Adrenal gland (tissue), 12 donors: ENCODE results near the gene UBE2E1. TPM values are rescaled to one million over a fixed set of nuclear protein-coding genes. Genes with fewer than 3 reads are reported as not detected.

Source experiments
- DNase-seq, 7 donors: peaks; one replicate each; pipeline ENCODE4 v3.0.0-alpha.2; 2019 to 2020
- H3K27ac ChIP-seq, 5 donors: fragments of 200-600 bp; sonication (generic) in 4 of 5; 1 replicate in 3 of 5; 2 replicates in 2 of 5; pipeline versions ENCODE4 v1.5.1 to v1.8.0; 2016 to 2020; ENCODE audit warnings: mild to moderate bottlenecking in 1 of 5
- H3K27me3 ChIP-seq: fragments of 200-600 bp; 2 replicates; pipeline ENCODE4 v1.8.0; 2021
- H3K36me3 ChIP-seq, 2 donors: fragments of 200-600 bp; replicated peaks in 1 of 2; 1 replicate in 1 of 2; 2 replicates in 1 of 2; pipeline versions ENCODE4 v1.5.1 to v1.8.0; 2018 to 2022
- H3K4me1 ChIP-seq, 2 donors: fragments of 200-600 bp; replicated peaks in 1 of 2; 1 replicate in 1 of 2; 2 replicates in 1 of 2; pipeline versions ENCODE4 v1.5.1 to v1.8.0; 2018 to 2021
- H3K4me3 ChIP-seq, 4 donors: fragments of 200-600 bp; sonication (generic) in 3 of 4; one replicate each; pipeline ENCODE4 v1.5.1; 2016 to 2018
- H3K9me3 ChIP-seq, 3 donors: fragments of 200-600 bp; sonication (generic) in 1 of 3; replicated peaks in 1 of 3; 1 replicate in 2 of 3; 2 replicates in 1 of 3; pipeline versions ENCODE4 v1.5.1 to v1.8.0; 2016 to 2021
- POLR2A ChIP-seq, 2 donors: fragments of 450-650 bp; IDR thresholded peaks; one replicate each; pipeline ENCODE4 v1.6.1; 2017; ENCODE audit warnings: antibody characterized with exemption in 2 of 2, mild to moderate bottlenecking in 2 of 2, moderate library complexity in 1 of 2
- WGBS, 4 donors: extraction: QIAGEN DNeasy Blood & Tissue Kit in 2 of 4; methylation state at CpG; one replicate each; pipeline versions ENCODE4 v1.1.5 to v1.1.7; 2013 to 2017; 5-methylcytosine and 5-hydroxymethylcytosine counted together
- intact Hi-C, 2 donors: fragments of 100-400 bp; cut with DNase I; formaldehyde crosslinking; loops; one replicate each; pipeline versions ENCODE4 v1.14.1 to v1.15.0; 2022 to 2023
- polyA plus RNA-seq, 3 donors: library from polyadenylated mRNA; stranded (reverse); fragments of 200-250 nt in 2 of 3; fragments of 350-450 nt in 1 of 3; fragmentation: Illumina TruSeq in 1 of 3; extraction: RNeasy Lipid Tissue Mini Kit (QIAGEN cat#74804) in 1 of 3; gene quantifications; one replicate each; pipeline ENCODE4 v1.2.3, GENCODE V29; 2013 to 2014
- total RNA-seq, 9 donors: library from RNA; depleted of rRNA in 4 of 9; stranded (reverse); fragments of >200 nt in 4 of 9; fragments of 120-200 nt in 1 of 9; fragmentation: NEBNext Ultra II Directional in 1 of 9; extraction: Animal tissue kit (Norgen Biotek cat#: 25700) in 1 of 9; gene quantifications; one replicate each; pipeline versions ENCODE4 v1.1.0 to v1.2.4, GENCODE V29; 2013 to 2023
- TF ChIP-seq, protein P1 (sequence below), 6 experiments: fragments of 450-650 bp in 4 of 6; fragments of 200-600 bp in 2 of 6; sonication (generic) in 1 of 6; IDR thresholded peaks; 1 replicate in 5 of 6; 2 replicates in 1 of 6; pipeline versions ENCODE4 v1.5.1 to v1.8.0; 2016 to 2021; ENCODE audit warnings: antibody characterized with exemption in 6 of 6, mild to moderate bottlenecking in 2 of 6, moderate library complexity in 1 of 6
- donor health status: healthy with polysubstance abuse.
- donor health status: Bipolar disorder and iron deficiency.
- donor health status: DM: yes; HTN: yes; CAD: no.
- donor health status: DM: no; HTN: no; CAD: no.
- donor health status: DM: no; HTN: no; CAD: no.
- donor health status: DM: yes; HTN: yes; CAD: no.

Gene UBE2E1
- total and polyA plus RNA-seq, 12 donors: 19.4 to 80.5 (median 59.9) TPM

DNA sequence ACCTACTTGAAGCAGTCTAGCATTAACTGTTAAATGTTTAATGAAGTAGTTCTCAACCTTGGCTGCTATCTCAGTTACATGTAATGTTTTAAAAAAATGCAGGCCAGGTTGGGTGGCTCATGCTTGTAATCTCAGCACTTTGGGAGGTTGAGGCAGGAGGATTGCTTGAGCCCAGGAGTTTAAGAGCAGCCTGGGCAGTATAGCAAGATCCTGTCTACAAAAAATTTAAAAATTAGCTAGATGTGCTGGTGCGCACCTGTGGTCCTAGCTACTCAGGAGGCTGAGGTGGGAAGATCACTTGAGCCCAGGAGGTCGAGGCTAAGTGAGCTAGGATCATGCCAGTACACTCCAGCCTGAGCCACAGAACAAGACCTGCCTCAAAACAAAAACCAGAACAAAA lies 29.3 kb downstream of the UBE2E1 start:
- no peak for DNase-seq
- intact Hi-C loops: no loop called here
- H3K9me3 ChIP-seq: no peaks in the 10 kb centered on the region
- no peak for TF ChIP-seq POLR2A (IDR thresholded peaks at IDR 0.05)
- TF ChIP-seq, protein P1, sequence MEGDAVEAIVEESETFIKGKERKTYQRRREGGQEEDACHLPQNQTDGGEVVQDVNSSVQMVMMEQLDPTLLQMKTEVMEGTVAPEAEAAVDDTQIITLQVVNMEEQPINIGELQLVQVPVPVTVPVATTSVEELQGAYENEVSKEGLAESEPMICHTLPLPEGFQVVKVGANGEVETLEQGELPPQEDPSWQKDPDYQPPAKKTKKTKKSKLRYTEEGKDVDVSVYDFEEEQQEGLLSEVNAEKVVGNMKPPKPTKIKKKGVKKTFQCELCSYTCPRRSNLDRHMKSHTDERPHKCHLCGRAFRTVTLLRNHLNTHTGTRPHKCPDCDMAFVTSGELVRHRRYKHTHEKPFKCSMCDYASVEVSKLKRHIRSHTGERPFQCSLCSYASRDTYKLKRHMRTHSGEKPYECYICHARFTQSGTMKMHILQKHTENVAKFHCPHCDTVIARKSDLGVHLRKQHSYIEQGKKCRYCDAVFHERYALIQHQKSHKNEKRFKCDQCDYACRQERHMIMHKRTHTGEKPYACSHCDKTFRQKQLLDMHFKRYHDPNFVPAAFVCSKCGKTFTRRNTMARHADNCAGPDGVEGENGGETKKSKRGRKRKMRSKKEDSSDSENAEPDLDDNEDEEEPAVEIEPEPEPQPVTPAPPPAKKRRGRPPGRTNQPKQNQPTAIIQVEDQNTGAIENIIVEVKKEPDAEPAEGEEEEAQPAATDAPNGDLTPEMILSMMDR (IDR thresholded peaks at IDR 0.05): no peak
- WGBS, 4 donors: 93 to 100% (median 98%) methylated on average over 2 of the region's 2 CpGs
- no peaks in the 10 kb centered on the region for H3K36me3 ChIP-seq
- no peaks in the 10 kb centered on the region for H3K27me3 ChIP-seq
- H3K4me1 ChIP-seq: peaks cover 0 to 38% of the 10 kb centered on the region in 2 donors
- H3K4me3 ChIP-seq: no peak overlapping the region
- no peak overlapping the region for H3K27ac ChIP-seq

DNA sequence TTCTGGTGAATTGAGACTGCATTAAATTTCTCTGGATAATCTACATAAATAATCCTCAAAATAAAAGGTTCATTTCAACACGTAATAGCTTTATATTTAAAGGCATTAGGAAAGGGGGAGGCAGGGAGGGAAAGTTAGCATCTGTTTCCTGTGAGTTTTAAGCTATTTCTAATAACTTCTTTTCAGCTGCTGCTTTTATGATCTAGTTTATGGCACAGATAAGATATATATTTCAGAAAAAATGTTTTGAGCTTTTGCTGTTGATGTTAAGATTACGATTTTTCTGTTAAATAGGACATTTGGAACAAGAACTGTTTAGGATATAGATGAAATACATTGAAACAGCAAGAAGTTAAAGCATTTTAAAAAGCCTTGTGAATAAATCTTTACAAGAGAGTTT lies 30.0 kb downstream of the UBE2E1 start:
- no peaks in the 10 kb centered on the region for H3K36me3 ChIP-seq
- H3K4me3 ChIP-seq: no peak overlapping the region
- H3K9me3 ChIP-seq: no peaks in the 10 kb centered on the region
- WGBS, 4 donors: 70 to 79% (median 74%) methylated on average over 2 of the region's 2 CpGs
- intact Hi-C loops: no loop called here
- no peak for TF ChIP-seq POLR2A (IDR thresholded peaks at IDR 0.05)
- TF ChIP-seq, protein P1 (IDR thresholded peaks at IDR 0.05): no peak
- H3K4me1 ChIP-seq: peaks cover 0 to 31% of the 10 kb centered on the region in 2 donors
- no peak for DNase-seq
- H3K27ac ChIP-seq: no peak overlapping the region
- no peaks in the 10 kb centered on the region for H3K27me3 ChIP-seq

DNA sequence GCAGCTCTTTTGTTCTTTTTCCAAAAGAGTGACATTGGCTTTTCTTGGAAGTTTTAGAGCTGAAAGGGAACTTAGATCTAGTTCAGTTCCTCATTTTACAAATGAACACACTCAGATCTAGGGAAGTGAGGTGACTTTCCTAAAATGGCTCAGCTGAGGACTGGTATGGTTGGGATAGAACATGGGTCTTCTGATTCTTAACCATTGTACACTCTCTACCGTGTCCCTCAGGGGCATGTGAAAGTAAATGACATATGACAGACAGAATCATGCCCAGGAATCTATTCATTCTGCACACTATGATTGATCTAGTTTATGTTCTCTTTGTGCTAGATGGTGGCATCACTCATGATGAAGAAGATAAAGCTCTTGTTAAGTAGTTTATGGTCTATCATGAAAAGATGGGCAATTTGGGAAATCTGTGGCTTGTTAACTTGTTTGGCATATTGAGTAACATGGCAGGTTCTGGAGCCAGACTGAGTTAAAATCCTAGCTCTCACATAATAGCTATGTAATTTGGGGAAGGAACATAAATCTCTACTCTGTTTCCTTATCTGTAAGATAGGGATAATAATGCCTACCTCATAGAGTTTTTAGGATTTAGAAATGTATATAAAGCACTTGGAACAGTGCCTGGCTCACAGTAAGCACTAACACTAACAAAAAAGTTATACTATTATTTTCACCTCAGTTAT lies 30.9 kb downstream of the UBE2E1 start:
- Histone ChIP-seq H3K4me1 (peaks cover 0 to 28% of the 10 kb centered on the region in 2 donors), H3K27ac (no peak overlapping the region)
- TF ChIP-seq, protein P1 (IDR thresholded peaks at IDR 0.05): no peak
- TF ChIP-seq POLR2A (IDR thresholded peaks at IDR 0.05): no peak

GRCh38 chr3:23837286-23837685 lies 31.5 kb downstream of the UBE2E1 start:
- no peaks in the 10 kb centered on the region for H3K9me3 ChIP-seq
- no peak overlapping the region for H3K27ac ChIP-seq
- H3K4me1 ChIP-seq: peaks cover 0 to 29% of the 10 kb centered on the region in 2 donors
- no peak overlapping the region for H3K4me3 ChIP-seq
- TF ChIP-seq POLR2A (IDR thresholded peaks at IDR 0.05): no peak
- TF ChIP-seq, protein P1 (IDR thresholded peaks at IDR 0.05): no peak
- no peaks in the 10 kb centered on the region for H3K36me3 ChIP-seq
- 68 to 92% (median 82%) methylated on average over 1 of the region's 1 CpG for WGBS, 4 donors
- no peaks in the 10 kb centered on the region for H3K27me3 ChIP-seq
- intact Hi-C loops: no loop called here
- no peak for DNase-seq

More for the DNA sequence above, 30.9 kb downstream of the UBE2E1 start:
- H3K9me3 ChIP-seq: no peaks in the 10 kb centered on the region
- intact Hi-C loops: no loop called here
- WGBS, 4 donors: 27 to 42% (median 34%) methylated on average over 1 of the region's 1 CpG
- no peak for DNase-seq
- H3K27me3 ChIP-seq: no peaks in the 10 kb centered on the region
- no peaks in the 10 kb centered on the region for H3K36me3 ChIP-seq
- H3K4me3 ChIP-seq: no peak overlapping the region
